IPS-11a (cell line): ENCODE data around the gene CCNK.

Experiments used
- H3K4me3 ChIP-seq: one replicate; pipeline ENCODE4 v1.5.1; 2013; ENCODE audit warnings: low read depth, low read length, control low read depth

The CCNK gene

GRCh38 chr14:99532310-99532709, 51.1 kb downstream of the CCNK start:
- no peak overlapping the region for H3K4me3 ChIP-seq

- H3K4me3 ChIP-seq, result no peak overlapping the region
These were observed 53.1 kb downstream of the CCNK start for GRCh38 chr14:99534333-99534732.

- H3K4me3 ChIP-seq, result no peak overlapping the region
These were observed 53.7 kb downstream of the CCNK start for GRCh38 chr14:99534863-99535262.

GRCh38 chr14:99535448-99535847, 54.2 kb downstream of the CCNK start:
- H3K4me3 ChIP-seq, result no peak overlapping the region

GRCh38 chr14:99535908-99536778, 54.9 kb downstream of the CCNK start:
- H3K4me3 ChIP-seq, result no peak overlapping the region

- no peak overlapping the region for H3K4me3 ChIP-seq
These were observed 56.2 kb downstream of the CCNK start for GRCh38 chr14:99537399-99537798.

GRCh38 chr14:99538275-99538674, 57.1 kb downstream of the CCNK start:
- no peak overlapping the region for H3K4me3 ChIP-seq

GRCh38 chr14:99538733-99539132, 57.5 kb downstream of the CCNK start:
- no peak overlapping the region for H3K4me3 ChIP-seq

- no peak overlapping the region for H3K4me3 ChIP-seq
These were observed 58.3 kb downstream of the CCNK start for GRCh38 chr14:99539491-99539890.

GRCh38 chr14:99540196-99541032, 59.2 kb downstream of the CCNK start:
- H3K4me3 ChIP-seq, result no peak overlapping the region

- no peak overlapping the region for H3K4me3 ChIP-seq
These were observed 60.0 kb downstream of the CCNK start for GRCh38 chr14:99541211-99541610.

GRCh38 chr14:99541677-99542470, 60.7 kb downstream of the CCNK start:
- H3K4me3 ChIP-seq, result no peak overlapping the region

GRCh38 chr14:99542566-99542965, 61.4 kb downstream of the CCNK start:
- H3K4me3 ChIP-seq, result no peak overlapping the region

- no peak overlapping the region for H3K4me3 ChIP-seq
These were observed 62.2 kb downstream of the CCNK start for GRCh38 chr14:99543370-99543769.

GRCh38 chr14:99543985-99544384, 62.8 kb downstream of the CCNK start:
- H3K4me3 ChIP-seq, result no peak overlapping the region

GRCh38 chr14:99544991-99545390, 63.8 kb downstream of the CCNK start:
- H3K4me3 ChIP-seq, result no peak overlapping the region

- H3K4me3 ChIP-seq, result no peak overlapping the region
These were observed 64.4 kb downstream of the CCNK start for GRCh38 chr14:99545586-99545985.

GRCh38 chr14:99546234-99546879, 65.1 kb downstream of the CCNK start:
- H3K4me3 ChIP-seq, result no peak overlapping the region

GRCh38 chr14:99548255-99548654, 67.0 kb downstream of the CCNK start:
- no peak overlapping the region for H3K4me3 ChIP-seq

GRCh38 chr14:99548871-99549515, 67.8 kb downstream of the CCNK start:
- no peak overlapping the region for H3K4me3 ChIP-seq
